ENCODE data around the gene GORASP1. TPM values are rescaled to one million over a fixed set of nuclear protein-coding genes. Genes with fewer than 3 reads are reported as not detected.
A peak's percentile ranks its signal among the peaks of the same experiment; 100 is the strongest.

The GORASP1 gene
- total and polyA plus RNA-seq, 2 of the 13 experiments (the other 11 are each of a cell fraction or from before 2014, with no cell fraction given) = 36.4 to 39.8 TPM

DNA sequence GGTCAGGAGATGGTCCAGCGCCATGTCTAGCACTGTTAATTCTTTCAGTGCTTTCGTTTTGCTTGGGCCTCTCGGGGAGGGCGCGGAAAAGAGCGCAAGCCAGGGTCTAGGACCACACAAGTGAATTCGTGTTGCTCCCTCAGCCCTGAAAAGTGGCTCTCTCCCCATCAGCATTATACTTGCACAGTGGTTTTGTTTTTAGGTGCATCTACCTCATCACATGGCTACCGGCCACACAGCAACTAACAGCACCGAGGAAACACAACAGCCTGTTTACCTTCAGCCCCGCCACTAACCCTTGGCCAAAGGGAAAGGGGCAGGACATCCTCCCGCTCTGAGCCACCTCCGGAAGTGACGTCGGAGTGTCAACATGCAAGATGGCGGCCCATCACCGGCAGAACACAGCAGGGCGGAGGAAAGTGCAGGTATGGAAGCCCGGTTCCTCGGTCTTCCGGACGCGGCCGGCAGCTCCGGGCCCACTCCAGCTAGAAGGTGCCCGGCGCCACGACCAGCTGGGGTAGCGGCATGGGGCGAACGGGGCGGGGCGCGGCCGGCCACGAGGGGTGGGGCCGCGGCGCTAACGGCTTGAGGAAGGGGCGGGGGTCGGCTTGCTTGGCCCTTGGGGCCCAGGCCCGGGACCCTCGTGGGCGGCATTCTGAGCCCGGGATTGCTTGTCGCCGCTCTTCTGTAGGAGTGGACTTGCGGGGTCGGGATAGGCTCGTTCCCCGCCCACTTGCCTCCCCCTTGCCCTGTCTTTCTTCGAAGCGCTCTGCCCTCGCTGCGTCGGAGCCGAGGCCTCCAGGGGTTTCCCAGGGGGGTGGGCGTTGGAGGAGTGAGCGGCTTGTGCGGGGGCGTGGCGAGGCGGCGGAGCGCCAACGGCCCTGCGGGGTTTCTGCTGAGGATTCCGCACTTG lies 55.5 kb downstream of the GORASP1 start, which contains the start of the genes SCN11A and WDR48 (continued):
- TF ChIP-seq SPEN (CRISPR knock-in tag; IDR thresholded peaks at IDR 0.05; ENCODE audit: low read depth) (peak; percentile 91), PPARG (CRISPR knock-in tag; conservative IDR thresholded peaks at IDR 0.05) (no peak), NBN (conservative IDR thresholded peaks at IDR 0.05) (no peak), SKI (IDR thresholded peaks at IDR 0.05; ENCODE audit: partially characterized antibody) (no peak), ZNF101 (CRISPR knock-in tag; IDR thresholded peaks at IDR 0.05; ENCODE audit: borderline replicate concordance, low read depth) (no peak), ZBTB14 (CRISPR knock-in tag; IDR thresholded peaks at IDR 0.05) (no peak), SOX5 (CRISPR knock-in tag; IDR thresholded peaks at IDR 0.05; ENCODE audit: borderline replicate concordance) (0 out of 2 replicates have a peak, but pooled peaks have one; percentile 8), NPAS2 (CRISPR knock-in tag; IDR thresholded peaks at IDR 0.05; ENCODE audit: borderline replicate concordance) (no peak), HMGXB4 (CRISPR knock-in tag; IDR thresholded peaks at IDR 0.05; ENCODE audit: borderline replicate concordance in 1 of 2, low read depth in 1 of 2) (peak; percentile 83 to 89; a peak in 2 of 4 replicates), ZFP82 (CRISPR knock-in tag; IDR thresholded peaks at IDR 0.05; ENCODE audit: borderline replicate concordance) (no peak), CBX1 (IDR thresholded peaks at IDR 0.05; ENCODE audit: low read depth) (peak; percentile 53), KDM5A (IDR thresholded peaks at IDR 0.05; ENCODE audit: borderline replicate concordance, low read length) (peak; percentile 98), NR1H2 (CRISPR knock-in tag; IDR thresholded peaks at IDR 0.05; ENCODE audit: borderline replicate concordance, low read depth) (no peak; the same call in 1 of the 2 replicates), HNF1B (CRISPR knock-in tag; IDR thresholded peaks at IDR 0.05) (peak; percentile 87)
- TF ChIP-seq, protein P1, sequence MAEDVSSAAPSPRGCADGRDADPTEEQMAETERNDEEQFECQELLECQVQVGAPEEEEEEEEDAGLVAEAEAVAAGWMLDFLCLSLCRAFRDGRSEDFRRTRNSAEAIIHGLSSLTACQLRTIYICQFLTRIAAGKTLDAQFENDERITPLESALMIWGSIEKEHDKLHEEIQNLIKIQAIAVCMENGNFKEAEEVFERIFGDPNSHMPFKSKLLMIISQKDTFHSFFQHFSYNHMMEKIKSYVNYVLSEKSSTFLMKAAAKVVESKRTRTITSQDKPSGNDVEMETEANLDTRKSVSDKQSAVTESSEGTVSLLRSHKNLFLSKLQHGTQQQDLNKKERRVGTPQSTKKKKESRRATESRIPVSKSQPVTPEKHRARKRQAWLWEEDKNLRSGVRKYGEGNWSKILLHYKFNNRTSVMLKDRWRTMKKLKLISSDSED (CRISPR knock-in tag; IDR thresholded peaks at IDR 0.05) = no peak
